Spinal cord (tissue), 10 donors: Measurements from ENCODE around the gene PPT1. TPM values are rescaled to one million over a fixed set of nuclear protein-coding genes. Genes with fewer than 3 reads are reported as not detected.

Experiments
- DNase-seq, 6 donors: peaks; one replicate each; pipeline versions ENCODE4 v3.0.0 to v3.0.0-alpha.2; 2013 to 2015; ENCODE audit warnings: low spot score in 6 of 6, low read depth in 4 of 6
- H3K27ac ChIP-seq: one replicate; pipeline ENCODE4 v1.5.1; 2013; ENCODE audit warnings: low read depth, low read length, control low read depth
- H3K27me3 ChIP-seq: one replicate; pipeline ENCODE4 v1.6.1; 2013; ENCODE audit warnings: low read length; ENCODE audit not compliant: control insufficient read depth, insufficient read depth
- H3K36me3 ChIP-seq: one replicate; pipeline ENCODE4 v1.6.1; 2013; ENCODE audit warnings: low read length; ENCODE audit not compliant: control insufficient read depth, insufficient read depth
- H3K4me1 ChIP-seq: one replicate; pipeline ENCODE4 v1.6.1; 2013; ENCODE audit warnings: low read length; ENCODE audit not compliant: control insufficient read depth, insufficient read depth
- H3K4me3 ChIP-seq: one replicate; pipeline ENCODE4 v1.5.1; 2013; ENCODE audit warnings: low read depth, low read length, control low read depth
- H3K9me3 ChIP-seq: one replicate; pipeline ENCODE4 v1.6.1; 2013; ENCODE audit warnings: low read length; ENCODE audit not compliant: control insufficient read depth, insufficient read depth
- WGBS: methylation state at CpG from one replicate; pipeline ENCODE4 v1.1.5; 2013; ENCODE audit warnings: missing lambda C conversion rate; ENCODE audit not compliant: insufficient coverage; 5-methylcytosine and 5-hydroxymethylcytosine counted together
- polyA plus RNA-seq, 2 donors: library from polyadenylated mRNA; unstranded; fragments of 120-200 nt; gene quantifications; one replicate each; pipeline ENCODE4 v1.2.1, GENCODE V29; 2013; ENCODE audit not compliant: insufficient read length in 2 of 2
- total RNA-seq, 2 donors: library from RNA; depleted of rRNA in 1 of 2; stranded (reverse); fragments of 120-200 nt in 1 of 2; fragments of >200 nt in 1 of 2; gene quantifications; one replicate each; pipeline versions ENCODE4 v1.2.3 to v1.2.4, GENCODE V29; 2013 to 2014
- donor health status: healthy.

PPT1 gene
- total and polyA plus RNA-seq, 4 donors: 87.4 to 124 (median 115) TPM

GRCh38 chr1:40058453-40059337, 38.4 kb downstream of the PPT1 start:
- DNase-seq: no peak
- Histone ChIP-seq H3K9me3 (no peaks in the 10 kb centered on the region), H3K27me3 (no peaks in the 10 kb centered on the region), H3K36me3 (peaks cover 8% of the 10 kb centered on the region), H3K4me1 (no peaks in the 10 kb centered on the region), H3K4me3 (no peak overlapping the region), H3K27ac (no peak overlapping the region)
- 88% methylated on average over 2 of the region's 7 CpGs for WGBS

GRCh38 chr1:40058097-40058452, 39.0 kb downstream of the PPT1 start:
- Histone ChIP-seq H3K27ac (no peak overlapping the region), H3K9me3 (no peaks in the 10 kb centered on the region), H3K36me3 (peaks cover 4% of the 10 kb centered on the region), H3K4me1 (no peaks in the 10 kb centered on the region), H3K27me3 (no peaks in the 10 kb centered on the region), H3K4me3 (no peak overlapping the region)
- DNase-seq: no peak
- WGBS: 83% methylated on average over 1 of the region's 1 CpG

- DNase-seq: no peak
- Histone ChIP-seq H3K27me3 (no peaks in the 10 kb centered on the region), H3K9me3 (no peaks in the 10 kb centered on the region), H3K4me3 (no peak overlapping the region), H3K4me1 (no peaks in the 10 kb centered on the region), H3K36me3 (peaks cover 4% of the 10 kb centered on the region), H3K27ac (no peak overlapping the region)
- WGBS: 100% methylated on average over 1 of the region's 1 CpG
These were observed 39.6 kb downstream of the PPT1 start for GRCh38 chr1:40057310-40058030.

DNA sequence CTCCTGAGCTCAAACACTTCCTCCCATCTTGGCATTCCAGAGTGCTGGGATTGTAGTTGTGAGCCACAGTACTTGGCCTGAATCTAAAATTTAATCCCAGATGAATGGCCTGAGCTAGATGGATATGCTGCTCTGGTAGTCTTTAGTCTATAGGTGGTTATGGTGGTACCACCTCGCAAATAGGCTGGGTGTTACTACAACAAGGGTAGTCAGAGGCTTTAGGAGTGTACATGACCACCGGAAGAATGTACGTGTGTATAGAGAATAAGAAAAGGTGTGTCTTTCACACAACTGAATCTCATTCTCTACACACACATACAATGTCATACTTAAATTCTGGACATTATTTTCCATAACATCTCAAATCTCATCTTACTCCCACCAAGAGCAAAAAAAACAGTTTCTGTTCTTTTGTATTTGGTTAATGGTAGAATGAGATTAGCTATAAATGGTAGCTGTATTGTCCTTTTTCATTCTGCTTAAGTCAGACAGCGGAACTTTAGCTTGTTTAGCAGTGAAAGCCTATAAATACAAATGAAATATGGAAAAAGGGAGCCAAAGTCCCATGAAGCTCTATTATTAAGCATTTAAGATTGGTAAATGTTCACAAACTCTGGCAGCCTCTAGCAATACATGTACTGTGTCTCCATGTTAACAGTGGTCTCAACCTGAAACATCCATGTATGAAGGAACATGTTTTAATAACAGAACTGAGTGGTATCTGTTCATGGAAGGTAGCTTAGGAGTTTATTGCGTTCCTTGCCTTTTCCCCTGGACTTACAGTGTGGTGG, 40.3 kb downstream of the PPT1 start:
- Histone ChIP-seq H3K4me1 (no peaks in the 10 kb centered on the region), H3K27me3 (no peaks in the 10 kb centered on the region), H3K36me3 (peaks cover 4% of the 10 kb centered on the region), H3K4me3 (no peak overlapping the region), H3K27ac (no peak overlapping the region), H3K9me3 (no peaks in the 10 kb centered on the region)
- no peak for DNase-seq
- WGBS: 100% methylated on average over 2 of the region's 5 CpGs

DNA sequence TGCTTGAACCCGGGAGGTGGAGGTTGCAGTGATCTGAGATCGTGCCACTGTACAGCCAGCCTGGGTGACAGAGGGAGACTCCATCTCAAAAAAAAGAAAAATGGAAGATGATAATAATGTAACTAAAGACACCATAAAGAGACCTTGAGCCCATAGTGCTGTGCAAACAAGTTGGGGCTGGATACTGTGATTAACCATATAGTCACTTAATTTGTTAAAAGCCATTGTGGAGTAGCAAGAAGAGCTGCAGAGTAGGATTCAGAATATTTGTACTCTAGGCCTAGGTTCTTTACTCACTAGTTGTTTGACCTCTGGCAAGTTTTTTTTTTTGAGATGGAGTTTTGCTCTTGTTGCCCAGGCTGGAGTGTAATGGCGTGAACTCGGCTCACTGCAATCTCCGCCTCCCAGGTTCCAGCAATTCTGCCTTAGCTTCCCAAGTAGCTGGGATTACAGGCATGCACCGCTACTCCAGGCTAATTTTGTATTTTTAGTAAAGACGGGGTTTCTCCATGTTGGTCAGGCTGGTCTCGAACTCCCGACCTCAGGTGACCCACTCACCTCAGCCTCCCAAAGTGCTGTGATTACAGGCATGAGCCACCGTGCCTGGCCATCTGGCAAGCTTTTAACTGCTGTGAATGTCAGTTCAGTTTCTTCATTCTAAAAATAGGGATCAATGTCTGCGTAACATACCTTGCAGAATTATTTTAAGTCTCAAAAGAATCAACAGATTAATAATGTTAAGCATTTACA, 43.7 kb downstream of the PPT1 start:
- Histone ChIP-seq H3K9me3 (no peaks in the 10 kb centered on the region), H3K27me3 (no peaks in the 10 kb centered on the region), H3K36me3 (peaks cover 4% of the 10 kb centered on the region), H3K4me3 (no peak overlapping the region), H3K27ac (no peak overlapping the region), H3K4me1 (peaks cover 5% of the 10 kb centered on the region)
- no peak for DNase-seq
- WGBS: 89% methylated on average over 6 of the region's 11 CpGs

GRCh38 chr1:40050863-40051262, 46.2 kb downstream of the PPT1 start:
- H3K27ac ChIP-seq: no peak overlapping the region

DNA sequence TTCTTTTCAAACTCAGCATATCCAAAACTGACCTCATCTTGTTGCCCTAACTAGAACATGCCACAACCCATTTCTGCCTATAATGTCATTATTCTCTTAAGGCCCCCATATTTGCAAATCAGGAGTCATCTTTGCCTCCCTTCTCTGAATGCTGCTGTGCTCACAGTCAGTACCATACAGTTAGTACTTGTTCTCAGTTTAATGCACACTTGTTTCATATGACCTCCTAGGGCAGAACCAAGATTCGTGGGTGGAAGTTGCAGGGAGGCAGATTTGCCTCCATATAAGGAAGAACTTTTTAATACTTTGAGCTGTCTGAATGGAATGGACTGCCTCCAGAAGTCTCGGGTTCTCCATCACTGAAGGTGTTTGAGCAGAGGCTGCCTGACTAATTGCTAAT, 47.3 kb downstream of the PPT1 start:
- peak overlapping the region; percentile 83 for H3K27ac ChIP-seq
- DNase-seq: peak in 1 of 6 donors; percentile 15
- peaks cover 7% of the 10 kb centered on the region for H3K36me3 ChIP-seq
- WGBS: 43% methylated on average over 1 of the region's 2 CpGs
- no peak overlapping the region for H3K4me3 ChIP-seq
- H3K4me1 ChIP-seq: peaks cover 9% of the 10 kb centered on the region
- H3K9me3 ChIP-seq: no peaks in the 10 kb centered on the region
- no peaks in the 10 kb centered on the region for H3K27me3 ChIP-seq

More at GRCh38 chr1:40050863-40051262, 46.2 kb downstream of the PPT1 start:
- Histone ChIP-seq H3K4me1 (peaks cover 9% of the 10 kb centered on the region), H3K36me3 (peaks cover 4% of the 10 kb centered on the region), H3K27me3 (no peaks in the 10 kb centered on the region), H3K9me3 (no peaks in the 10 kb centered on the region), H3K4me3 (no peak overlapping the region)
- DNase-seq: no peak
- 84% methylated on average over 1 of the region's 3 CpGs for WGBS

GRCh38 chr1:40047769-40048168, 49.3 kb downstream of the PPT1 start:
- 70% methylated on average over 2 of the region's 5 CpGs for WGBS
- Histone ChIP-seq H3K9me3 (no peaks in the 10 kb centered on the region), H3K4me1 (peaks cover 16% of the 10 kb centered on the region), H3K4me3 (no peak overlapping the region), H3K36me3 (peaks cover 5% of the 10 kb centered on the region), H3K27ac (peak overlapping the region; percentile 57), H3K27me3 (no peaks in the 10 kb centered on the region)
- no peak for DNase-seq

DNA sequence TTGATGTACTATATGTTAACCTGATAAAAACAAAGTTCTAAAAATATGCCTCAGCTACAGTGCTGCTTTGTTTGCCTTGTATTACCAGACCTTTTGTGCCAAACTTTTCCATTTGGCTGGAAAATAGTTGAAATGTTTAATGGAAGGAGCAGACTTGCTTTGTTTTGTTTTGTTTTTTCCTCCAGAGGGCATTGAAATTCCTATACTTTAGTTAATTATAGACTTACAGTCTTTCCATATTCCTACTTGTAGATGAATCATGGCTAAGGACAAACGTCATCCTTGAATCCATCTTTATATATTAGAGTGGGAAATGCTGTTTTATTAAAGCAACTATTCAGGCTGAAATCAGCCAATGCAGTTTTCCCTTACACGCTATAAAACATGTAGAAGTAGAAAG, 49.8 kb downstream of the PPT1 start:
- Histone ChIP-seq H3K9me3 (no peaks in the 10 kb centered on the region), H3K4me3 (no peak overlapping the region), H3K27me3 (no peaks in the 10 kb centered on the region), H3K4me1 (peaks cover 16% of the 10 kb centered on the region), H3K36me3 (peaks cover 5% of the 10 kb centered on the region), H3K27ac (peak overlapping the region; percentile 57)
- no peak for DNase-seq
- WGBS: no CpG with 5 or more reads among the region's 2 CpGs
